ENCODE measurements around the gene CLPTM1L.

The CLPTM1L gene

GRCh38 chr5:1385395-1386273 is 40.7 kb upstream of the CLPTM1L start:
- H2BK15ac ChIP-seq (ENCODE audit: low read depth, poor library complexity, severe bottlenecking) = no peak overlapping the region
- H3K36me3 ChIP-seq (ENCODE audit: control insufficient read depth in 1 of 2, insufficient read depth in 2 of 2, low read depth in 1 of 2, low read length in 2 of 2) = no peaks in the 10 kb centered on the region
- no peak overlapping the region for H3K27ac ChIP-seq (ENCODE audit: low read length, poor library complexity, severe bottlenecking)
- peaks cover 17% of the 10 kb centered on the region for H3K4me1 ChIP-seq (ENCODE audit: control insufficient read depth, insufficient read depth, low read depth, low read length)
- H3K79me1 ChIP-seq (replicated peaks; ENCODE audit: low read length, poor library complexity, severe bottlenecking) = no peaks in the 10 kb centered on the region
- no peak overlapping the region for H2BK5ac ChIP-seq (ENCODE audit: low read depth, low read length, poor library complexity, severe bottlenecking)
- no peak overlapping the region for H2AK5ac ChIP-seq (ENCODE audit: low read length, severe bottlenecking)
- H2BK12ac ChIP-seq (ENCODE audit: low read length in 2 of 2) = no peak overlapping the region
- peak overlapping the region; percentile 49 to 81 for H3K4me3 ChIP-seq (ENCODE audit: insufficient read depth in 1 of 2, low read depth in 1 of 2, low read length in 2 of 2)
- H4K91ac ChIP-seq (ENCODE audit: low read length) = no peak overlapping the region
- peak overlapping the region; percentile 82 for H4K8ac ChIP-seq (ENCODE audit: low read length)
- H3K14ac ChIP-seq (ENCODE audit: low read length in 2 of 2) = no peak overlapping the region
- H2BK120ac ChIP-seq (ENCODE audit: low read depth, low read length) = no peak overlapping the region
- peak overlapping the region; percentile 20 for H2AFZ ChIP-seq (ENCODE audit: low read depth, low read length)
- H3K9me3 ChIP-seq (ENCODE audit: control insufficient read depth, low read length) = peaks cover 6% of the 10 kb centered on the region
- H3K23ac ChIP-seq (ENCODE audit: low read length in 2 of 2) = no peak overlapping the region
- peak overlapping the region; percentile 83 for H3K9ac ChIP-seq (ENCODE audit: low read length)
- H3K4ac ChIP-seq (ENCODE audit: low read depth in 1 of 2, low read length in 2 of 2) = no peak overlapping the region
- WGBS = 16% methylated on average over 39 of the region's 48 CpGs
- DNase-seq = peak; percentile 40
- H3K18ac ChIP-seq (ENCODE audit: low read depth in 1 of 2, low read length in 2 of 2) = no peak overlapping the region
- H3K4me2 ChIP-seq (ENCODE audit: low read length, poor library complexity, severe bottlenecking) = peak overlapping the region; percentile 85
- H3K27me3 ChIP-seq (ENCODE audit: control insufficient read depth in 1 of 2, insufficient read depth in 1 of 2, low read length in 2 of 2) = peaks cover 74 to 79% of the 10 kb centered on the region in 2 experiments

- Histone ChIP-seq H2BK12ac (ENCODE audit: low read length in 2 of 2) (no peak overlapping the region), H2AK5ac (ENCODE audit: low read length, severe bottlenecking) (no peak overlapping the region), H3K27me3 (ENCODE audit: control insufficient read depth in 1 of 2, insufficient read depth in 1 of 2, low read length in 2 of 2) (peaks cover 71 to 80% of the 10 kb centered on the region in 2 experiments), H3K14ac (ENCODE audit: low read length in 2 of 2) (no peak overlapping the region), H3K9ac (ENCODE audit: low read length) (no peak overlapping the region), H3K18ac (ENCODE audit: low read depth in 1 of 2, low read length in 2 of 2) (no peak overlapping the region), H3K4me1 (ENCODE audit: control insufficient read depth, insufficient read depth, low read depth, low read length) (peaks cover 20% of the 10 kb centered on the region), H3K4ac (ENCODE audit: low read depth in 1 of 2, low read length in 2 of 2) (no peak overlapping the region), H2BK15ac (ENCODE audit: low read depth, poor library complexity, severe bottlenecking) (no peak overlapping the region), H4K91ac (ENCODE audit: low read length) (no peak overlapping the region), H3K27ac (ENCODE audit: low read length, poor library complexity, severe bottlenecking) (no peak overlapping the region), H3K9me3 (ENCODE audit: control insufficient read depth, low read length) (peaks cover 10% of the 10 kb centered on the region), H3K23ac (ENCODE audit: low read length in 2 of 2) (no peak overlapping the region), H2BK5ac (ENCODE audit: low read depth, low read length, poor library complexity, severe bottlenecking) (no peak overlapping the region), H3K4me3 (ENCODE audit: insufficient read depth in 1 of 2, low read depth in 1 of 2, low read length in 2 of 2) (no peak overlapping the region), H3K4me2 (ENCODE audit: low read length, poor library complexity, severe bottlenecking) (no peak overlapping the region), H2BK120ac (ENCODE audit: low read depth, low read length) (no peak overlapping the region), H4K8ac (ENCODE audit: low read length) (no peak overlapping the region), H2AFZ (ENCODE audit: low read depth, low read length) (no peak overlapping the region), H3K36me3 (ENCODE audit: control insufficient read depth in 1 of 2, insufficient read depth in 2 of 2, low read depth in 1 of 2, low read length in 2 of 2) (no peaks in the 10 kb centered on the region), H3K79me1 (replicated peaks; ENCODE audit: low read length, poor library complexity, severe bottlenecking) (no peaks in the 10 kb centered on the region)
- WGBS = 87% methylated on average over 4 of the region's 10 CpGs
- DNase-seq = no peak
Observed at GRCh38 chr5:1384521-1384920, 39.6 kb upstream of the CLPTM1L start.

- Histone ChIP-seq H3K23ac (ENCODE audit: low read length in 2 of 2) (no peak overlapping the region), H2BK5ac (ENCODE audit: low read depth, low read length, poor library complexity, severe bottlenecking) (no peak overlapping the region), H3K14ac (ENCODE audit: low read length in 2 of 2) (no peak overlapping the region), H3K18ac (ENCODE audit: low read depth in 1 of 2, low read length in 2 of 2) (no peak overlapping the region), H4K8ac (ENCODE audit: low read length) (no peak overlapping the region), H2BK12ac (ENCODE audit: low read length in 2 of 2) (no peak overlapping the region), H4K91ac (ENCODE audit: low read length) (no peak overlapping the region), H2AK5ac (ENCODE audit: low read length, severe bottlenecking) (no peak overlapping the region), H3K27ac (ENCODE audit: low read length, poor library complexity, severe bottlenecking) (no peak overlapping the region), H2BK15ac (ENCODE audit: low read depth, poor library complexity, severe bottlenecking) (no peak overlapping the region), H3K4me3 (ENCODE audit: insufficient read depth in 1 of 2, low read depth in 1 of 2, low read length in 2 of 2) (no peak overlapping the region), H3K9ac (ENCODE audit: low read length) (no peak overlapping the region), H3K79me1 (replicated peaks; ENCODE audit: low read length, poor library complexity, severe bottlenecking) (no peaks in the 10 kb centered on the region), H2BK120ac (ENCODE audit: low read depth, low read length) (no peak overlapping the region), H3K4ac (ENCODE audit: low read depth in 1 of 2, low read length in 2 of 2) (no peak overlapping the region), H3K36me3 (ENCODE audit: control insufficient read depth in 1 of 2, insufficient read depth in 2 of 2, low read depth in 1 of 2, low read length in 2 of 2) (no peaks in the 10 kb centered on the region), H3K27me3 (ENCODE audit: control insufficient read depth in 1 of 2, insufficient read depth in 1 of 2, low read length in 2 of 2) (peaks cover 70 to 80% of the 10 kb centered on the region in 2 experiments), H3K9me3 (ENCODE audit: control insufficient read depth, low read length) (peaks cover 10% of the 10 kb centered on the region), H3K4me2 (ENCODE audit: low read length, poor library complexity, severe bottlenecking) (no peak overlapping the region), H2AFZ (ENCODE audit: low read depth, low read length) (no peak overlapping the region), H3K4me1 (ENCODE audit: control insufficient read depth, insufficient read depth, low read depth, low read length) (peaks cover 20% of the 10 kb centered on the region)
- 90% methylated on average over 7 of the region's 8 CpGs for WGBS
- DNase-seq = no peak
Observed at GRCh38 chr5:1383886-1384401, 39.0 kb upstream of the CLPTM1L start.

GRCh38 chr5:1383344-1383743 is 38.4 kb upstream of the CLPTM1L start:
- H3K14ac ChIP-seq (ENCODE audit: low read length in 2 of 2) = no peak overlapping the region
- no peaks in the 10 kb centered on the region for H3K79me1 ChIP-seq (replicated peaks; ENCODE audit: low read length, poor library complexity, severe bottlenecking)
- H3K9me3 ChIP-seq (ENCODE audit: control insufficient read depth, low read length) = peaks cover 5% of the 10 kb centered on the region
- no peaks in the 10 kb centered on the region for H3K36me3 ChIP-seq (ENCODE audit: control insufficient read depth in 1 of 2, insufficient read depth in 2 of 2, low read depth in 1 of 2, low read length in 2 of 2)
- WGBS = 83% methylated on average over 17 of the region's 17 CpGs
- no peak overlapping the region for H2BK12ac ChIP-seq (ENCODE audit: low read length in 2 of 2)
- no peak overlapping the region for H2AK5ac ChIP-seq (ENCODE audit: low read length, severe bottlenecking)
- peaks cover 70 to 80% of the 10 kb centered on the region in 2 experiments for H3K27me3 ChIP-seq (ENCODE audit: control insufficient read depth in 1 of 2, insufficient read depth in 1 of 2, low read length in 2 of 2)
- no peak overlapping the region for H4K8ac ChIP-seq (ENCODE audit: low read length)
- H2BK15ac ChIP-seq (ENCODE audit: low read depth, poor library complexity, severe bottlenecking) = no peak overlapping the region
- no peak overlapping the region for H2BK120ac ChIP-seq (ENCODE audit: low read depth, low read length)
- H3K9ac ChIP-seq (ENCODE audit: low read length) = no peak overlapping the region
- H3K4me1 ChIP-seq (ENCODE audit: control insufficient read depth, insufficient read depth, low read depth, low read length) = peaks cover 20% of the 10 kb centered on the region
- H3K4me3 ChIP-seq (ENCODE audit: insufficient read depth in 1 of 2, low read depth in 1 of 2, low read length in 2 of 2) = no peak overlapping the region
- H2AFZ ChIP-seq (ENCODE audit: low read depth, low read length) = no peak overlapping the region
- no peak overlapping the region for H4K91ac ChIP-seq (ENCODE audit: low read length)
- no peak overlapping the region for H3K4me2 ChIP-seq (ENCODE audit: low read length, poor library complexity, severe bottlenecking)
- H3K23ac ChIP-seq (ENCODE audit: low read length in 2 of 2) = no peak overlapping the region
- H3K18ac ChIP-seq (ENCODE audit: low read depth in 1 of 2, low read length in 2 of 2) = no peak overlapping the region
- no peak overlapping the region for H3K4ac ChIP-seq (ENCODE audit: low read depth in 1 of 2, low read length in 2 of 2)
- DNase-seq = no peak
- H3K27ac ChIP-seq (ENCODE audit: low read length, poor library complexity, severe bottlenecking) = no peak overlapping the region
- no peak overlapping the region for H2BK5ac ChIP-seq (ENCODE audit: low read depth, low read length, poor library complexity, severe bottlenecking)

All from mesenchymal stem cell (in vitro differentiated cells and primary cell).